Left forelimb (tissue), 1 donor: ENCODE data around the gene ETV6.

Experiments used
- DNase-seq: peaks from one replicate; pipeline ENCODE4 v3.0.0-alpha.2; 2018; ENCODE audit warnings: low spot score

Gene ETV6

DNA sequence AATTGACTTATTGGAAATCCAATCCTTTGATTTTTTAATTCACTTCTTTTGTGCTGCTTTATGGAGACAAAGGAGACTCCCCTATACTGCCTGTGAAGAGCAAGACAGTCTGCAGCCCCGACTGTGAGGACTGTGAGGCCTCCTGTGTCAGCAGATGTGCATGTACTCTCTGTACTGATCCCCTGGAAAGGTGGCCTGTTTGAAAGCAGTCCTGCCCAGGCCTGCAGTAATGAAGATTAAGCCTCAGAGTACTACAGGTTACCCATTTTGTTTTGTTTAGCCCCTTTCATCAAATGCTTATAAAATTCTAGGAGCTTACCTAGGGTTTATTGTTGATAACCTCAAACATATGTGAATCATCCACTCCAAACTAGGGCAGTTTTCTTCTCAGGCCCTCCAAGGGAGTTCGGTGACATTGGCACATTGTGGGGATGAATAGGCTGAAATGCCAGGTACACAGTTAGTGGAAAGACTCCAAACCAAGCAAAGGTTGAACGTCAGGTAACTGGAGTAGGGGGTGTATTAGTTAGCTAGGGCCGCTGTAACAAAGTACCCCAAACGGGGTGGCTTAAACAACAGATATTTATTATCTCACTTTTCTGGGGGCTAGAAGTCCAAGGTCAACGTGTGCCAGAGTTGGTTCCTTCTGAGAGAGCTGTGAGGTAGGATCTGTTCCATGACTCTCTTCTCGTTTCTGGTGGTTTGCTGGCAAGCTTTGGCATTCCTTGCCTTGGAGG is 212.6 kb downstream of the ETV6 start:
- DNase-seq, result no peak

DNA sequence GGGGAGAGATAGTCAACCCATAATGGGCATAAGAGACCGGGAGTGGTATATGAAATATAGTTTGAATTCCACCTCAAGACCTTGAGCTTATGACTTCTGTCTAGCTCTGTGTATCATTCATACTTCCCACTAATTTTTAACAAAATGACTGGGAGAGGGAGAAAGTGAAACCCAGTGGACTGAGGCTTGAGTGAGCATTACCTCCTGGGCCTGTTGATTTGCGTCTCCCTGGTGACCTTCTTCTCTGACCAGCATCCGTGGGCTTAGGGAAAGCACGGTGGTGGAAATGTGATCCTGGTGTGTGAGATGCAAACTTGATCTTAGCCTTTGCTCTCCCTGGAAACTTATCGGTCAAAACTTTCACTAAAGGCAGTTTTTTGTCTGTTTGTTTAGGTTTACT is 213.3 kb downstream of the ETV6 start:
- no peak for DNase-seq

DNA sequence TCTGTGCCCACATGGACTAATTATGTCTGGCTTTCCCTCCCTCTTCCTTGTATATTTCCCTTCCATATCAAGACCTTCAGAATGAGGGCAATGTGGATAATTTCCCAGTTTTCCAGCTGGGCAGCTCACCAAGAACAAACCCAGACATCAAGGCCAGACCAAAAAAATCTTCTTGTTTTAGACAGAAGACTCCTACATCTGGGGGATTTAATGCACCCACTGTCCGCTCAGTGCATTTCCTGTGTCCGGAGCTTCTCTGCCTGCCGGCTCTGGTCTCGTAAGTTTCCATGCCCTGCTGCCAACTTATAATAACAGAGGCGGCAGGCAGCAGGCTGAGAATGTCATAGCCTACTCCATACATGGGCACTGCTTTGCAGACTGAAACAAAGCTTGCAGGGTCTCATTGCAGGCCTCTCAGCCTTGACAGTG is 214.0 kb downstream of the ETV6 start:
- no peak for DNase-seq

DNA sequence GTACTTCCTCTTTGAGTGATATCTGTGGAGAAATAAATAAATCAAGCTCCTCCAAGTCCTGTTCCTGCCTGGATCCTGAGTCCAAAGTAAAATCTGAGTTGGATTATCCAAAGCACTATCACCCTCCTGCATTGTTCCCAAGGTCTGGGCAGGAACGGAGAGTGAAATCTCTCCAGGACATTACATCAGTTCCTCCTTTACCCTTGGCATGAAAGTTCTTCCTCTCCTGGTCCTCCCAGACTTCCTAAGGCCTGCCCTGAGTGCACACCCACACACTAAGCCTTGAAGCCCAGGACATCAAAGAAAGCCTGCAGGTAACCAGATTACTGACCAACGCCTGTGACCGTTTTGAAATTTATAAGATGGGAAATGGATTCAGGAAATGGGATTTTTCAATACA is 214.5 kb downstream of the ETV6 start:
- no peak for DNase-seq

DNA sequence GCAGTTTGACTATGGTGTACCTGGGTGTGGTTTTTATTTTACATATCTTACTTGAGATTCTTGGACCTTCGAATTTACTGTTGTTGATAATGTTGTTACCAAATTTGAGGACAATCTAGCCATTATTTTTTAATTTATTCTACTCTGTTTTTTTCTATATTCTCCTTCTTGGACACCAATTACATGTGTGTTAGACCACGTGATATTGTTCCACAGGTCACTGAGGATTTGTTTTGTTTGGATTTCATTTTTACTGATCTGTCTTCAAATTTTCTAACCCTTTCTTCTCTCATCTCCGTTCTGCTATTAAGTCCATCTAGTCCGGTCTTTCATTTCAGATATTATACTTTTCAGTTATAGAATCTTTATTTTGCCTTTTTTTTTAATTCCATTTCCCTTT is 216.3 kb downstream of the ETV6 start:
- no peak for DNase-seq

DNA sequence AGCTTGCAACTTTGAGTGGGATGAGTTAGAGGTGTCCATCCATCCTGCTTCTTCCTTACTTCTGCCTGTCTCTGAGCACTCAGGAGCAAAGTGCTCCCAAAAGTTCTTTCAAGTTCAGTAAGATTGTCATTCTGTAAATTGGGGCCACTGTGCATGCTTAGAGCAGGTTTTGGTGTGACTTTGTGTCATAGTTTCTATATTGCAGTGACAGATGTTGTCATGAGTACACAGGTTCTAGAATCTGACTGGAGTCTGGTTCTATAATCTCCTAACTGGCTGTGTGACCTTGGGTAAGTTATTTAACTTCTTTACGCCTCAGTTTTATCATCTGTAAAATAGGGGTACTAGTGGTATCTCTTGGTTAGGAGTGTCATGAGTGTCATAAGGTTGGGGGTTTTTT is 218.6 kb downstream of the ETV6 start:
- no peak for DNase-seq

DNA sequence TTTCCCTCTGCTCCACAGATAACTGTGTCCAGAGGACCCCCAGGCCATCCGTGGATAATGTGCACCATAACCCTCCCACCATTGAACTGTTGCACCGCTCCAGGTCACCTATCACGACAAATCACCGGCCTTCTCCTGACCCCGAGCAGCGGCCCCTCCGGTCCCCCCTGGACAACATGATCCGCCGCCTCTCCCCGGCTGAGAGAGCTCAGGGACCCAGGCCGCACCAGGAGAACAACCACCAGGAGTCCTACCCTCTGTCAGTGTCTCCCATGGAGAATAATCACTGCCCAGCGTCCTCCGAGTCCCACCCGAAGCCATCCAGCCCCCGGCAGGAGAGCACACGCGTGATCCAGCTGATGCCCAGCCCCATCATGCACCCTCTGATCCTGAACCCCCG is 219.9 kb downstream of the ETV6 start:
- DNase-seq, result no peak

DNA sequence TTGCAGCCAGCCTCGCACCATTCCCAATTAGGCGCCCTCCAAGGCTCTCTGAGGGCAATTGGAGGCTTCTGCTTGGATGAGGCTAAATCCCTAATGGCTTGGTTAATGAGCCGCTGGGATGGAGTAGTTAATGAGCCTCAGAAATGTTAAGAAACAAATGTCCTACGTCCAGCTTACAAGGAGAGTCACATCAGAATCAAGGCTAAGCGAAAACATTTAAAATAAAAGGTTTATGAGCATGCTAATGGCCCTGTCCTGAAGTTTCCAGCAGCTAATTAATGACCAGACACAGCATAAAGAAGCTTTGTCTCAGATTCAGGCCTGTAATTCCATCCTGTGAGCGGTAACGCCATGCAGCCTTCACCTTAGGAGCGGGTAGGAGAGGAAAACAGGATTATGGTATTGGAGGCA is 220.6 kb downstream of the ETV6 start:
- DNase-seq, result no peak

DNA sequence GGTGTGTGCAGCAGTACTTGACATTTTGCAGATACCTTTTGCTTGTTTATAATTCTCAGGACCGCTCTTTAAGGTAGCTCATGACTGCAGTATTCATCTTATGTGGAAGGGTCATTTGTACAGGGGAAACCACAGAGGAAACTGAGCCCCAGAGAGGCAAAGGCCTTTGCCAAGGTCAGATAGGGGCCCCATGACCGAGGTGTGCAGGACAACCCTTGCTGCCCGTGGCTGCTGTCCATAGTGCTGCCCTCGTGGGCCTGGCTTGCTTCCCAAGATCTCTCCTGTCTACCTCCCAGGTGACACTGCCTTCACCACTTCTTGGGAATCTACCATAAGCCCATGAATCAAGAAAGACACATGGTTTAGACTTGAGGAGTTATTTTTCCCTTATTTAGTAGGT is 222.6 kb downstream of the ETV6 start:
- no peak for DNase-seq

DNA sequence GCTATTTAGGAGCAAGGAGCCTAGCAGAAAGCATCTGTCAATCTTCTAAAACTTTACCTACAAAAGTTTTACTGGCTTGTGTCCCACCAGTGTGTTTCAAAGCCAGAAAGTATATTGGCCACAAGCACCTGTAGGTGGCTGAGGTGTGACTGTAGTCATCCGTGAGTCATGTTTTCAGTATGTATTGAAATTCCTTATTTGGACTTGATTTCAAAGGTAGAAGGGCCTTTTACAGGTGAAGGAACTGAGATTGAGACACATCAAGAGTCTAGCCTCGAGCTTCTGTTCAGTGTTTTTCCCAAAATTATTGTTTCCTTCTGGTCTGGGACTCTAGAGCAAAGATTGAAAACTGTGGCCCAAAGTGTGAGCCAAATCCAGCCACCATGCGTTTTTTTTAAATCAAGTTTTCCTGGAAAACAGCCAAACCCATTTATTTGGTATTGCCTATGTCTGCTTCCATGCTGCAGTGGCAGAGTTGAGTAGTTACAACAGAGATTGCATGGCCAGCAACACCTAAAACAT is 226.0 kb downstream of the ETV6 start:
- DNase-seq, result no peak

DNA sequence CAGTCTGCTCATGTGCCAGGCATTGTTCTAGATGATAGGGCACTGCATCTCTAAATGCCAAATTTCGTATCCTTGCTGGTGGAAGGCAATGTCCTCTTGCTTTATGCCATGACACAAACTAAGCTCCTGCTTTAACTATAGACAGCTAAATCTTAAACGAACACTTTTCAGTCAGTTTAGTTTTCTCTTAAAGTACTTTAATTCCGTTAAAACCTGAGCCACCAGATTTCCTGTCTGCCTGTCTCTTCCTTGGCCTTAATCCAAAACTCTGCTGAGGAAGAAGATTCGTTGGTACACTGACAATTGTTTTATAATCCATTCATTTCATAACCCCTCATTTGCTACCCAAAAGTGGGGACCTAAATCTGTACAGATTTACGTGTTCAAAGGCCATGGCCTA is 226.8 kb downstream of the ETV6 start:
- no peak for DNase-seq

DNA sequence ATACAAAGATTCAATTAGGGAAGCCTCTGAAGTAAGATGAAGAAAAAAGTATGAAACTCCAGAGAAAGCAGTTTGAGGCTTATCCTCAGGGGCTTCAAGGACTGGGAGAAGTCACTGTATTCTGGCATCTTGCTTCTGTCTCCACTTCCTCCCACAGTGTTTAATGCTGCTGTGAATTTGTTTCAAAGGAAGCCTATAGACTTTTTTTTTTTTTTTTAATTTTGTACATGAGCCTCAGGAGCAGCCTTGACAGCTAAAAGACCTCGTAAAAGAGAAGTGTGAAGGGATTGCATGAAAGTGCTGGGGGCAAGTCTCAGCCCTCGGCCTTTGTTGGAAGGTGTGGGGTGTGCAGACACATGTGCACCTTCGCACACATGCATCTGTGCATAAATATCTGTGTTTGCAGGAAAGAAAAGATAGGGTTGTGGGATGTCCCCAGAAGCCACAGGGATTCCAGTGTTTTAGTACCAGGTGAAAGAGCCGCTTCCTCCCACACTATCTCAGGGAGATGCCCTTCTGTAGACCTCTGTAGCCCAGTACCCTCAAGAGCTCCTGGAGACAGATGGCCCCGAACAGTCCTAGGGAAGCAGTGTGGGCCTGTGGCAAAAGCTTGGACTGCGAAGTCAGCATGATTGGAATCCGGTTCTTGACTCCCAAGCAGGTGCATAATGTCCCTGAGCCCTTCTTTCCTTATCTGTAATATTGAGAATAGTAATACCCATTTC is 227.8 kb downstream of the ETV6 start:
- no peak for DNase-seq

DNA sequence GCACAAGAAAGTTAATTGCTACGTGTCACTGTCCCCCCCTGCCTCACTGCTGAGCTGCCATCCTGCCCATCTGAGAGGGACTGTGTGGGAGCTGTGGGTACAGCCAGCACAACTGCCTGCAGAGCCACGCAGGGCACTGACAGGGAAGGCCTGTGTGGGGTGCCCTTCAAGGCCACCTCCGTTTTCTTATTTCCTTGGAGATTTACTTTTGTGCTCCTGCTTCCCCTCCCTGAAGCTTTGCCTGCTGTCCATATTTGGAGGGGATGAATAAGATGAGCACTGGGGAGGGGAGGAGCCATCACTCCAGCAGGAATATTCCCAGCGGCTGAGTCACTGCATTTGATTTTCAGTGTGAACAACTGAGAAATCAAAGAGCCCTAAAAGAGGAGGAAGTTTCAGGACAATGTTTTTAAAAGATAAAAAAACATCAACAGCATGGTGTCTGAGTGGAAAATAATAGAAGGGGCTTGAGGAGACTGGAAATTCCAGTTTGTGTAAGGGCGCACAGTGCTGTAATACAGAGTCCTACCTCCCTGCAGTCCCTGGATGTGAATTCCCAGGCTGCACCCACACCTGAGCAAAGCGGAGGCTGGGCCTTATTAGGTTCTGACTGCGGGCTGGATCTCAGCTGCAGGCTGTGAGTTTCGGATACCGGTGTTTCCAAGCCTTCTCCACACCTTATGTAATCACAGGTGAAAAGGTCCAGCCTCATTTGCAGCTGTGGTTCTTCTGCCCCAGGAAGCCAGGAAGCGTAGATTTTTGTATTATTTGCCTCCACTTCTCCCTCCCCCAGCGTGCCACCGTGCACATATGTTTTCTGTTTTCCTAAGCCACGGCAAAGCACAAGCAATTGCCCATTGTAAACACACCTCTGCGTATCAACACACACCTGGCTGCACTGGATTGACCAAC is 228.7 kb downstream of the ETV6 start:
- DNase-seq, result no peak

DNA sequence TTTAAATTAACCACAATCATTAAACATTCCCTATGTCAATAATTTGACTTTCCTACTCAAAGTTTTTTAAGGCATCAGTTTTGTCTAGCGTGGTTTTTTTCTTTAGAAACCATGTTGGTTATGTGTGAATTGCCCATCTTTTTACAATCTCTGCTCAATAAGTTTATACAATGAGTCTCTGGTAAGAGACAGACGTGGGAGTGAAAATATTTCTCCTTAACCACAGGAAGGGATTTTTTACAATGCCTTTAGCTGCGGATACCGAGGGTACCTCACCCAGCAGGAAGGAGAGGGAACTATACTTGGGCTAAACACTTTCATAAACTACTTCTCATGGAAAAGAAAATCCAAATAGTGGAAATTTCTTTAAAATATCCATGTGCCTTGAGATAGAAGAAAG is 229.8 kb downstream of the ETV6 start:
- no peak for DNase-seq

DNA sequence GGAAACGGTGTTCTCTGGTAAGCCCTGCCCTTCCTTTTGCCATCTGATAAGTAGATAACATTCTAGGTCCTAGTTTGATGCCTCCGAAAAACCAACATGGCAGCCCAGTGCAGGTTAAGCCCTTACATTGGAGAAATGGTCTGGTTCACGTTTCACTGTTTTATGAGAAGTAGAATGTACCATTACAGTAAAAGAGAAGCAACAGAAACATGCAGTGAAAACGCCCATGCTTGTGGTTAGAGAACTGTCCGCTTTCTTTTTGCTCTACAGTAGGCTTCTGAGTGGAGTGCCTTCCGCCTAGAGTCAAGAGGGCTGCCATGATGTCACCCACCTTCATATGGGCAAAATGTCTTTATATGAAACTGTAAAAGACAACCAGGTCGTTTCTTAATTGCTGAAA is 230.9 kb downstream of the ETV6 start:
- DNase-seq, result no peak

DNA sequence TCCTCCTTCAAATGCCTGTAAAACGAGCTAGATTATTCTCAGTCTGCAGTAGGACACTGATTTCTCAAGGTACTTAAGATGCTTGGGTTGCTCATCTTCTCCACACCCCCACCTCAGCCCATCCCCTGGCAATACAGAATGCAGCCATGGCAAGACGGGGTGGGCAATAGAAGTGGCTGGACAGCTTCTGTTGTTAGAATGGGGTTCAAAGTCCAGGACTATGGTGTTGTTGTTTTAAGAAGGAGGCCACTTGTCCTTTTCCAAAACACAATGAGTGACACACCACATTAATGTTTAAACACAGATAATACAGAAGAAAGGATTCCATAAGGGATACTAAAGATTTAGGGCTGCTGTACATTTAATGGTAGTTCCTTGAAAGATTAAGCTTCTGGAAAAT is 232.4 kb downstream of the ETV6 start:
- no peak for DNase-seq

DNA sequence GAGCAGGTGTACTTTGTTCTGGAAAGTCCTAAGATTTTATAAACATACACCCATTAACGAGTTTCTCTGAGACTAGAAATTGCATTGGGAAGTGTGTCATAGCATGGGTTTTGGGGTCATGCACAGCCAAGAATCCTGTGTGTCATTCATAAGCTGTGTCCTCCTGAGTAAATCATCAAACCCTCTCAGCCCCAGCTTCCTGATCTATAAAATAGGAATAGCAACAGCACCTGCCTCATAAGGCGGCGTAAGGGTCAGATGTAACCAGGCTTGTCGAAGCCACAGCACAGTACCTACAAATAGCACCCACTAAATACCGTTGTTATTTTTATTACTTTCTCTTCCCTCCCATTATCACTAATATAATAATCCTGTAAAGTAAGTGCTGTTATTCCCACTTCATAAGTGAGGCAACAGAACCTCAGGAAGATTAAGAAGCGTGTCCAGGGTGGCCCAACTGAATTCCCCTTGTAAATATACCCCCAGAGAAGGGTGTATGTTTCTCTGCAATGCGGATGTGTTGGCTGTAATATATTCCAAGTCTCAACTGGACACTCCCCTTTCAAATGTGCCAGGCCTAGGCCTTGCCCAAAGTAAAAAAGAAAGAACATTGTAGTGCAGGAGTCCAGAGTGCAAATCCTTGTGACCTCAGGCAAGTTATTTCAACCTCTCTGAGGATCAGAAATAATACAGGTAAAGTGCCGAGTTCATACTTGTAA is 233.0 kb downstream of the ETV6 start:
- no peak for DNase-seq

DNA sequence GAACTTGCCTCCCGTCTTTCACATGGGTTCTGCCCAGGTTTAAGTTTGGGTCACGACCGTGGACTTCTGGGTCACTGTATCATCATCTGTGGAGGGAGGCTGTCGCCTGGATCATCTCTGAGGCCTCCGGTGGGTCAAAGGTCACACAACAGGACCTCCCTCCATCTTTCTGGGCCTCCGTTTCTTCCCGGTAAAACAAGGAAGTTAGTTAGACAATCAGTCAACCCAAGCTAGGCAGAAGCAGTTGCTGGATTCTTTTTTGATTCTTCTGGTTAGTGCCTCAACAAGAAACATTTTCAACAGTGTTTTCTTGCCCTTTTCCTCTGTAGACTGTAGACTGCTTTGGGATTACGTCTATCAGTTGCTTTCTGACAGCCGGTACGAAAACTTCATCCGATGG is 234.6 kb downstream of the ETV6 start:
- DNase-seq, result no peak

DNA sequence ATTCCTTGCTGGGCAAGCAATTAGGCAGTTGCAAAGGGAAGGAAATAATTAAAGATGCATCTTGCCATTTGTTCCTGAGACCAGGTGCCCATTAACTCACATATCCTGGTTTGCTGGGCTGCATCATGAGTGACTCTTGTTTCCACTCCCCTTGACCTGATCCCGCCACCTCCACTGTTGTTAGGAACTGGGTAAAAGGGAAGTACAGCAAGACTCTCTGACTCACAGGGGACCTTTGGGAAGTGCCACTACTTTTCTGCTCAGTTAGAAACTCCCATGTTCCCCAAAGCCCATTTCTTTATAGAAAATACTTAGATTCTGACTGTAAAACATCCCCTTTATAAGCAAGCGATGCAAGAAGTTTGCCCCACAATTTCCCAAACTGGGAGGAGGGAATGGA is 235.2 kb downstream of the ETV6 start:
- DNase-seq, result no peak

DNA sequence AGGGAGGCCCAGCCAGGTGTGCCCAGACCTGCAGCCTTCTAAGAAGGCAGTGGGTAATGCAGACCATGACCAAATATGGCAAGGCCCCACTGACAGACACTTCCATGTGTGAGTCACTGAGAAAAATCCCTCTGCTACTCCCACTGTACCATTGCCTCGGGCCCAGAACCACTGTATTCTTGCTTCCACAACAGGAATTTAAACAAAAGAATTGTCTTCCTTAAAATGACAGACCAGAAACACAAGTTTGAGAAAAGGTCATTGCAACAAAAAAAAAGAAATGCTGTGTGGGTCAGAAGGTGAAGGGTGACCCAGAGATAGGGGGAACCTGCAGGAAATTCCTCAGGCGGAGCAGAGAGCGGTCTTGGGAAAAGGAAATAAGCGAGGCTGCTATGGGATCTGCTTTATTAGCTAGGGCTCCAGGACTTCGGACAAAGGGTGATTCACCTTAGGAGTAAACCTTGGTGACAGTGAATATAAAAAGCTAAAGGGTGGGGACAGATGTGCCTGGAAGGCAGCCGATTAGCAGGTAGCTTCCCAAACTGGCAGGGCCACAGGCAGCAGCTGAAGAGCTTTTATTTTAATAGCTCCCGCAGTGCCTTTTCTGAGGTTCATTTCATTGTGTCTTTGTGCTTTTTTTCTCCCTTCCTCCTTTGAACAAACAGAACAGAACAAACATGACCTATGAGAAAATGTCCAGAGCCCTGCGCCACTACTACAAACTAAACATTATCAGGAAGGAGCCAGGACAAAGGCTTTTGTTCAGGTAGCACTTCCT is 236.0 kb downstream of the ETV6 start:
- DNase-seq, result no peak

DNA sequence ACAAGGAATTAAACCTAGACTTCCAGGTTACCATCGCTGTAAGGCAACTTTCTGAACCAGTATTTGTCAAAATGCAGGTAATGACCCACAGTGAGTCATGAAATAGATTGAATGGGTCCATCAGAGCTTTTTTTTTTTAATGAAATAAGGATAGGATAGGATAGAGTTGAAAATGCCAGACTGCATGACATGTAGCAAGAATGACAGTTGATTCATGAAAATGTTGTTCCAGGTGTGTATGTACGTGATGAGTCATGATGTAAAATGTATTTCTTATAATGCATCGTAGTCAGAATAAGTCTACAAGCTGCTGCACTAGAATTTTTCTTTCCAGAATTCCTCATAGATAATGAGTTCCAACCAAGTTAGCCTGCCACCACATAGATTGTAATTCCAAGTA is 236.9 kb downstream of the ETV6 start:
- no peak for DNase-seq
